H1 (cell line): ENCODE measurements around the gene ZNF232. TPM values are rescaled to one million over a fixed set of nuclear protein-coding genes. Genes with fewer than 3 reads are reported as not detected.

Source experiments
- CHD7 ChIP-seq: fragments of 300-600 bp; sonication (generic); IDR thresholded peaks from 2 replicates; pipeline ENCODE4 v1.7.1; 2012; ENCODE audit warnings: low read length, moderate library complexity, mild to moderate bottlenecking, inconsistent platforms; ENCODE audit not compliant: insufficient replicate concordance
- CREB1 ChIP-seq: IDR thresholded peaks from 2 replicates; pipeline ENCODE4 v1.6.1; 2012; ENCODE audit warnings: inconsistent platforms
- GABPA ChIP-seq: IDR thresholded peaks from 2 replicates; pipeline ENCODE4 v1.6.1; 2011; ENCODE audit warnings: mild to moderate bottlenecking, low read length, moderate library complexity, borderline replicate concordance; ENCODE audit not compliant: insufficient read depth
- KDM1A ChIP-seq: fragments of 200-600, 300-600 bp; sonication (generic); IDR thresholded peaks from 2 replicates; pipeline ENCODE4 v1.7.1; 2016; ENCODE audit warnings: mild to moderate bottlenecking, low read length, borderline replicate concordance
- NANOG ChIP-seq: IDR thresholded peaks from 2 replicates; pipeline ENCODE4 v1.6.1; 2011; ENCODE audit warnings: low read length, low read depth, mild to moderate bottlenecking, inconsistent platforms; ENCODE audit not compliant: insufficient read depth, poor library complexity, severe bottlenecking
- POU5F1 ChIP-seq: IDR thresholded peaks from 2 replicates; pipeline ENCODE4 v1.6.1; 2011; ENCODE audit warnings: low read depth, mild to moderate bottlenecking, low read length, moderate library complexity
- RFX5 ChIP-seq: IDR thresholded peaks from 2 replicates; pipeline ENCODE4 v1.6.1; 2011; ENCODE audit warnings: low read depth, low read length, improper control_type of control experiment, borderline replicate concordance
- SIX5 ChIP-seq: IDR thresholded peaks from 2 replicates; pipeline ENCODE4 v1.6.1; 2011; ENCODE audit warnings: mild to moderate bottlenecking, low read depth, low read length
- USF2 ChIP-seq: IDR thresholded peaks from 2 replicates; pipeline ENCODE4 v1.6.1; 2011; ENCODE audit warnings: low read length, improper control_type of control experiment
- polyA plus RNA-seq, 7 experiments: library from polyadenylated mRNA; depleted of rRNA in 3 of 7; stranded (reverse) in 5 of 7; unstranded in 2 of 7; fragments of >200 nt in 5 of 7; fragments of 200-250 nt in 2 of 7; gene quantifications; 1 replicate in 5 of 7; 2 replicates in 1 of 7; 4 replicates in 1 of 7; pipeline versions ENCODE4 v1.2.1 to v1.2.3, GENCODE V29; 2011 to 2013; ENCODE audit warnings: missing spikeins in 2 of 7, mixed read lengths in 2 of 7
- total RNA-seq: library from RNA; stranded (reverse); fragmentation: NEBNext Ultra II Directional; extraction: Animal tissue kit (Norgen Biotek cat#: 25700); gene quantifications from 2 replicates; pipeline ENCODE4 v1.2.1, GENCODE V29; 2021

ZNF232 gene
- total and polyA plus RNA-seq, 2 of the 8 experiments (the other 6 are each of a cell fraction or from before 2014, with no cell fraction given), result 11.1 to 41.0 TPM

GRCh38 chr17:5097101-5097834 is 14.4 kb downstream of the ZNF232 start (continued):
- TF ChIP-seq CHD7, result no peak
- peak; percentile 76 for TF ChIP-seq CREB1
- peak; percentile 41; the same call in 1 of the 2 replicates for TF ChIP-seq GABPA
- no peak for TF ChIP-seq NANOG
- 0 out of 2 replicates have a peak, but pooled peaks have one; percentile 18 for TF ChIP-seq USF2
- TF ChIP-seq RFX5, result no peak
- no peak for TF ChIP-seq POU5F1
- TF ChIP-seq KDM1A, result no peak
- no peak for TF ChIP-seq SIX5
